NB4 (cell line): Measurements from ENCODE around the gene ZNF286A.
"Not testable (repeated sequence)": the region's sequence is repeated elsewhere in the genome, so short reads cannot be mapped to it uniquely, and the experiment has no call there.

ENCODE experiments used
- DNase-seq: peaks from one replicate; pipeline ENCODE4 v3.0.0; 2010; ENCODE audit warnings: low read depth
- H3K4me3 ChIP-seq: one replicate; pipeline ENCODE4 v1.5.1; 2011; ENCODE audit warnings: mild to moderate bottlenecking, low read depth, low read length, moderate library complexity
- MYC ChIP-seq: IDR thresholded peaks from 2 replicates; pipeline ENCODE4 v1.6.1; 2011; ENCODE audit warnings: low read depth, low read length
- POLR2A ChIP-seq: IDR thresholded peaks from 2 replicates; pipeline ENCODE4 v1.6.1; 2011; ENCODE audit warnings: mild to moderate bottlenecking; ENCODE audit not compliant: insufficient read length; ENCODE audit errors: extremely low read depth
- TF ChIP-seq, protein P1 (sequence below): IDR thresholded peaks from 2 replicates; pipeline ENCODE4 v1.6.1; 2011; ENCODE audit warnings: low read depth, low read length
- TF ChIP-seq, protein P2 (sequence below): IDR thresholded peaks from one replicate; pipeline ENCODE4 v1.5.1; 2012; ENCODE audit warnings: low read depth, low read length

ZNF286A gene

DNA sequence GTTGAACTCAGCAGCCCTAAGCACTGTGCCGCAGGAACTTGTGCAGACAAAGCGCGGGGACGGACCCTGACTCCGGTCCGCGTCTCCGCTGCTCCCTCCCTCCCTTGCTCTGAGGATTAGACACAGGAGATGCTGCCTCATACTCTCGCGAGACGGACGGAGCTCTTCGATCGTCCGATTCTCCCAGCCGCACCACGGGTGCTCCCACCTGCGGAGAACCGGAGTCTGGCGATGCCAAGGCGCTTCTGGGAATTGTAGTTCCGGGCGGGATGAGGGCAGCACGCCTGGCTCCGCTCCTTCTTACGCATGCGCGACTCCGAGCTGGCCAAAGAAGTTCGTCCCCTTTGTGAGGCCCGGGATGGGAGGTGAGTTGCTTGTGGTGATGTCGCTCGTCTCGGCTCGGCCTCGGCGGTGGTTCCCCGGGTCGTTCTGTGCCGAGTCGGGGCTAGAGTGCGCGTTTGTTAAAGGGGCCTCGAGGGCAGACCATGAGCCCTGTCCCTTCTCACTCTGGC lies at the start of gene ZNF286A:
Gene ZNF286A, plus strand, starts transcription at position 340 of the 512 bp plus-strand sequence. CDS start 578 bp downstream, outside the sequence.
- peak; percentile 99 for DNase-seq
- peak within 1 kb of the TSS; percentile 57 for H3K4me3 ChIP-seq
- peak; percentile 54 for TF ChIP-seq MYC
- TF ChIP-seq POLR2A, result peak; percentile 45
- TF ChIP-seq, protein P1, sequence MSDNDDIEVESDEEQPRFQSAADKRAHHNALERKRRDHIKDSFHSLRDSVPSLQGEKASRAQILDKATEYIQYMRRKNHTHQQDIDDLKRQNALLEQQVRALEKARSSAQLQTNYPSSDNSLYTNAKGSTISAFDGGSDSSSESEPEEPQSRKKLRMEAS, result peak; percentile 64; the same call in 1 of the 2 replicates

DNA sequence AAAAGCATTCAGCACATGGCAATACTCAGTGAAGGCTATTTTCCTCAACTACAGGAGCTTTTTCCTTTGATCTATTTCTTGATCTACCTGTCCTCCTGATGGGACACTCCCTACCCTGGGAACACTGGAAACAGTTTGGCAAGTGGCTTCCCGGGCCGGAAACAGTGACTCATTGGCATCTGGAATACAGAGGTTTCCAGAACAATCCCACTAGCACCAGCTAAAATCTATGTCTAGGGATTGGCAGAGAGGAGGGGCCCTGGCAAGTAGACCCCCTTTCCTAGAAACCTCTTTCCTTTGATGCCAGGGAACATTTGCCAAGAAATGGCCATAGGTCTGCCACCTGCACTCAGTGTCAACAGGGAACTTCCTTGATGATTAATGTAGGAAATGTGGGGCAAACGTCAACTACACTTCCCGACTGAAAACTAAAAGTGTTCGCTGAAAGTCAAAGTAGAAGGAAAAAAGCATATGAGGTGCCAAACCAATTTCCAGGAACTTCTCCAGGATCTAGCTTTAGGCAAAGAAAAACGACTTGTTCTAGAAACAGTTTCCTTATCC lies 49.6 kb upstream of the ZNF286A start:
- H3K4me3 ChIP-seq, result peak overlapping the region; percentile 12
- no peak for DNase-seq
- TF ChIP-seq, protein P1, result no peak
- TF ChIP-seq MYC (no peak), POLR2A (no peak)
- TF ChIP-seq, protein P2, sequence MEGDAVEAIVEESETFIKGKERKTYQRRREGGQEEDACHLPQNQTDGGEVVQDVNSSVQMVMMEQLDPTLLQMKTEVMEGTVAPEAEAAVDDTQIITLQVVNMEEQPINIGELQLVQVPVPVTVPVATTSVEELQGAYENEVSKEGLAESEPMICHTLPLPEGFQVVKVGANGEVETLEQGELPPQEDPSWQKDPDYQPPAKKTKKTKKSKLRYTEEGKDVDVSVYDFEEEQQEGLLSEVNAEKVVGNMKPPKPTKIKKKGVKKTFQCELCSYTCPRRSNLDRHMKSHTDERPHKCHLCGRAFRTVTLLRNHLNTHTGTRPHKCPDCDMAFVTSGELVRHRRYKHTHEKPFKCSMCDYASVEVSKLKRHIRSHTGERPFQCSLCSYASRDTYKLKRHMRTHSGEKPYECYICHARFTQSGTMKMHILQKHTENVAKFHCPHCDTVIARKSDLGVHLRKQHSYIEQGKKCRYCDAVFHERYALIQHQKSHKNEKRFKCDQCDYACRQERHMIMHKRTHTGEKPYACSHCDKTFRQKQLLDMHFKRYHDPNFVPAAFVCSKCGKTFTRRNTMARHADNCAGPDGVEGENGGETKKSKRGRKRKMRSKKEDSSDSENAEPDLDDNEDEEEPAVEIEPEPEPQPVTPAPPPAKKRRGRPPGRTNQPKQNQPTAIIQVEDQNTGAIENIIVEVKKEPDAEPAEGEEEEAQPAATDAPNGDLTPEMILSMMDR, result no peak

DNA sequence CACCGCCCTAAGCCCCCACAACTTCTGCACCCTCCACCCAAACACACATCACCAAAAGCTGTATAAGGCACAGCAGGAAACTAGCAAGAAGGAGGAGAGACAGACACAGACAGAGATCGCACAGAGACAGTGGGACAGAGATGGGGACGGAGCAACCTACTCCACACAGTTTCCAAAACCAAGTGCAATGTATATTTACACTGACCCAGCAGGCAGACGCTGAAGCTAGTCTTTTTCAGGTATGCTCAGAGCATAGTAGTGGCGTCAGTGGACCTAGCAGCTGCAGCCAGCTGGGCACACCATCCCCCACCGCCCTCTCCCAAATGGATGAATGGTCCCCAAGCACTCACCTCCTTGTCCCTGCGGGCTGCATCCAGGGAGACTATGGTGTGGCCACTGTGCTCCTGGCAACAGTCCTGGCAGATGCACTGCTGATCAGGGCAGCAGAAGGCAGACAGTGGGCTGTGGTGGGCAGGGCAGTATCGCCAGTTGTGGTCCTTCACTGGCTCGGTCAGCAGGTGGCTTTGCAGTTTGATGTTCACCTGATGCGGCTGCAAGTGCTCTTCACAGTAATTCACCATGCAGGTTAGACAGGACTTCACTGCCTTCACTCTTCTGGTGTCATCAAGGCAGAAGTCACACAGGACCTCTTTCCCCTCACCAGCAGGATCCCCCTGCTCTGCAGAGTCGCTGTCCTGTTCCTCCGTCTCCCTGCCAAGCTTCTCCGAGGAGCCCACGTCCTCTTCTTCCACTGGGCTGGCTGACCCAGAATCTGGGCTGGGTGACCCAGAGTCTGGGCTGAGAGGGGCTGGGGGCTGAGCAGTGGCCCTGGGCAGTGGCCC lies 48.6 kb upstream of the ZNF286A start:
- TF ChIP-seq, protein P1, result no peak
- TF ChIP-seq POLR2A (no peak), MYC (no peak)
- TF ChIP-seq, protein P2, result no peak
- no peak for DNase-seq
- H3K4me3 ChIP-seq, result peak overlapping the region; percentile 59

DNA sequence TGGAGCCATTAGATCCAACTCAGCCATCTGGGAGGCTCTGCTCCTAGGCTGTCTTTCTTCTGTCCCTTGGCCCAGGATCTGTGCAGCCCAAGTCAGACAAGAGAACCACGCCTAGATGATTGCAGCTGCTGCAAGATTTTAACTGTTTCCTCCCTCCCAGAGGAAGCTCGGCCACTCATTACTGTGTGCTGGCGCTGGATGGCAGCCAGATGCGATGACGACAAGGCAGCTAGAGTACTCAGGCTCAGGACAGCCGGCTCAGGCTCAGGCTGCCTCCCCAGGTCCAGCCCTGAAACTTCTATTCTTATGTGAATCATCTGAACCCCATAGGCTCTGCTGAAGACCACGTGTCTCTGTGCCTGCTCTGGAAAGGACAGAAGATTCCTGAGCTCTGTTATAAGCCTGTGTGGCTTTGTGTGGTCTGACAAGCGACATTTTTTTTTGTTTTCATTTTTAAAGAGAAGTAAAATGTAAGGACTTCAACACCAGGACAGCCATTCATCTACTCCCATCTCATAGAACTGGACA lies 47.9 kb upstream of the ZNF286A start:
- TF ChIP-seq, protein P2, result peak; percentile 8
- TF ChIP-seq, protein P1, result peak; percentile 99
- peak; percentile 80 for TF ChIP-seq MYC
- peak; percentile 25 for TF ChIP-seq POLR2A
- H3K4me3 ChIP-seq, result peak overlapping the region; percentile 59
- DNase-seq, result peak; percentile 98

DNA sequence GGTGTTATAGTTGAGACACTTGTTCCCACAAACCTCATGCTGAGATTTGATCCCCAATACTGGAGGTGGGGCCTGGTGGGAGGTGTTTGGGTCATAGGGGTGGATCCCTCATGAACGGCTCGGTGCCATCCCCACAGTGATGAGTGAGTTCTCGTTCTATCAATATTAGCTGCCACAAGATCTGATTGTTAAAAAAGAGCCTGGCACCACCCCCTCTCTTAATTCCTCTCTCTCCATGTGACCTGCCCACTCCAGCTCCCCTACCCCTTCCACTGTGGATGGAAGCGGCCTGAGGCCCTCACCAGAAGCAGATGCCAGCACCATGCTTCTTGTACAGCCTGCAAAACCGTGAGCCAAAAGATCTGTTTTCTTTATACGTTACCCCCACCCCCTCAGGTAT lies 46.6 kb upstream of the ZNF286A start:
- TF ChIP-seq, protein P1, result no peak
- TF ChIP-seq MYC, result no peak
- TF ChIP-seq, protein P2, result no peak
- TF ChIP-seq POLR2A, result no peak
- no peak overlapping the region for H3K4me3 ChIP-seq
- DNase-seq, result no peak

DNA sequence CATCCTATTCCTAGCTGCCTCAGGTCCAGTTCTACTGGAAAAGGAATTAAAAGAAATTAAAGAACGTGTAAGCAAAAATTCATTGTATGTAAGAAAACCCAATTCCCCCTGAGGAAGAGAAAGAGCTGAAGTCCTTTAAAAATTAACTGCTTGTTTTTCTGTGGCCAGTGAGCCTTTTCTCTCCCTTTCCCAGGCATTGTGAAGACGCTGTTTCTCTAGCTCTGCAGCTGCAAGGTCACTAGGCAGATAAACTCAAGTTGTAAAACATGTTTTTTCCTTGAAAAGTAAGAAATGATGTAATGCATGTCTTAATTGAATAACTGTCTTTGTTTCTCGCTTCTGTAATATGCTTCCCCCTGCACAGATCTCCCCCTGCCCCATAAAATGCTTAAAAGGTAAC lies 45.2 kb upstream of the ZNF286A start:
- DNase-seq, H3K4me3 ChIP-seq: not testable (repeated sequence)
